ENCODE results near the gene LZTR1. TPM values are rescaled to one million over a fixed set of nuclear protein-coding genes. Genes with fewer than 3 reads are reported as not detected.
A peak's percentile ranks its signal among the peaks of the same experiment; 100 is the strongest.

Gene LZTR1
- total and polyA plus RNA-seq, 11 donors: 18.4 to 41.9 (median 26.6) TPM

- 66 to 74% (median 71%) methylated on average over 15 to 17 of the region's 17 CpGs for WGBS, 4 donors
- ATAC-seq: no peak
- intact Hi-C loops (cut with DNase I): loop anchor here in 3 of 10 donors (10.0 kb wide), 3 partner anchors 75 to 135 kb away; partner anchors contain the start of genes CRKL (in 2 of the 3), PI4KA (in 1 of the 3) and SNAP29 (in 1 of the 3)
- no peaks in the 10 kb centered on the region for H3K27me3 ChIP-seq
- no peak overlapping the region for H3K4me3 ChIP-seq
- H3K4me1 ChIP-seq: no peaks in the 10 kb centered on the region
- no peak overlapping the region for H3K27ac ChIP-seq
- TF ChIP-seq POLR2A (IDR thresholded peaks at IDR 0.05): no peak
- TF ChIP-seq, protein P1, sequence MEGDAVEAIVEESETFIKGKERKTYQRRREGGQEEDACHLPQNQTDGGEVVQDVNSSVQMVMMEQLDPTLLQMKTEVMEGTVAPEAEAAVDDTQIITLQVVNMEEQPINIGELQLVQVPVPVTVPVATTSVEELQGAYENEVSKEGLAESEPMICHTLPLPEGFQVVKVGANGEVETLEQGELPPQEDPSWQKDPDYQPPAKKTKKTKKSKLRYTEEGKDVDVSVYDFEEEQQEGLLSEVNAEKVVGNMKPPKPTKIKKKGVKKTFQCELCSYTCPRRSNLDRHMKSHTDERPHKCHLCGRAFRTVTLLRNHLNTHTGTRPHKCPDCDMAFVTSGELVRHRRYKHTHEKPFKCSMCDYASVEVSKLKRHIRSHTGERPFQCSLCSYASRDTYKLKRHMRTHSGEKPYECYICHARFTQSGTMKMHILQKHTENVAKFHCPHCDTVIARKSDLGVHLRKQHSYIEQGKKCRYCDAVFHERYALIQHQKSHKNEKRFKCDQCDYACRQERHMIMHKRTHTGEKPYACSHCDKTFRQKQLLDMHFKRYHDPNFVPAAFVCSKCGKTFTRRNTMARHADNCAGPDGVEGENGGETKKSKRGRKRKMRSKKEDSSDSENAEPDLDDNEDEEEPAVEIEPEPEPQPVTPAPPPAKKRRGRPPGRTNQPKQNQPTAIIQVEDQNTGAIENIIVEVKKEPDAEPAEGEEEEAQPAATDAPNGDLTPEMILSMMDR (IDR thresholded peaks at IDR 0.05): no peak
- DNase-seq: no peak
- no peaks in the 10 kb centered on the region for H3K9me3 ChIP-seq
- peaks cover 0 to 86% (median 63%) of the 10 kb centered on the region in 9 donors for H3K36me3 ChIP-seq
Measured at GRCh38 chr22:20989323-20990138, 7.4 kb downstream of the LZTR1 start.

DNA sequence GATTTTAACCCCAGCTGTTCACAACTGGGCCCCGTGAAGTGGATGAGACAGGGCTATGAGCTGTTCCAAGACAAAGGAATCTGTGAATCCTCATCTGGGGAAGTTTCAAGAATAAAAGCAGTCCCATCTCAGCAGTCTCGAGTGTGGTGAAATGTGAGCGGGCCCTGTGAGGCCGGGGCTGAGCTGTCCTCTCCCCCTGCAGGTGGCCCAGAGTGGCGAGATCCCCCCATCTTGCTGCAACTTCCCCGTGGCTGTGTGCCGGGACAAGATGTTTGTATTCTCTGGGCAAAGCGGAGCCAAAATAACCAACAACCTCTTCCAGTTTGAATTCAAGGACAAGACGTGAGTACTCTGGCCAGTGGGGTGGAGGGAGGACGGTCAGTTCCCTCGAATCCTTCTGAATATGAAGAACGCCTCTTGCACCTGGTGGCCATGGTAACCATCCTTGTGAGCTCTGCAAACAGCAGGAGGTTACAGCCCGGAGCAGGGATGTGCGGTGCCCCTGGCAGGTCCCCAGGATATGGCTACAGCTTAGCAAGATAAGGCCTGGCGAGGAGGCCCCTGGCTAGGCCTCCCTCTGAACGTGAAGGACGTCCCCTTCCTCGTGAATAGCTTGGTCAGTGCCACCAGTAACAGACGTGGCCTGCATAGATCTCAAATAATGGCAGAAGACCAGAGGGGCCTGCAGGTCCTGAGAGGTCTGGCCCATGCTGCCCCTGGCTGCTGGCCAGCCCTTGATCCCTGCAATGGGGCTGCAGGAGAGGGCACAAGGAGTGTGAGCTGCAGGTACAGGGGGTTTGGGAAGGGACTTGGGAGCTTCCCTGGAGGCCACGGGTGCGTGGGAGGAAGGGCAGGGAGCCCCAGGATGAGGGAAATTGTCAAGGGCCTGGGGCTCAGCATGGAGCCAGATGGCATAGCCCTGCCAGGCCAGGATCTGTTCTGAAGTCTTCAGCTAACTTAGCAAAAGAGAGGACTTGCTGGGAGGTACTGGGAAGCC, 8.4 kb downstream of the LZTR1 start:
- Histone ChIP-seq H3K27ac (no peak overlapping the region), H3K9me3 (no peaks in the 10 kb centered on the region), H3K4me1 (no peaks in the 10 kb centered on the region), H3K27me3 (no peaks in the 10 kb centered on the region), H3K36me3 (peaks cover 0 to 88% (median 68%) of the 10 kb centered on the region in 9 donors), H3K4me3 (no peak overlapping the region)
- intact Hi-C loops (cut with DNase I): loop anchor here in 1 of 10 donors (10.0 kb wide), 1 partner anchor 76 kb away; the partner anchor contains the start of gene CRKL
- no peak for DNase-seq
- WGBS, 4 donors: 76 to 79% (median 79%) methylated on average over 14 to 21 of the region's 21 CpGs
- TF ChIP-seq POLR2A (IDR thresholded peaks at IDR 0.05): no peak
- TF ChIP-seq, protein P1 (IDR thresholded peaks at IDR 0.05): no peak
- no peak for ATAC-seq

DNA sequence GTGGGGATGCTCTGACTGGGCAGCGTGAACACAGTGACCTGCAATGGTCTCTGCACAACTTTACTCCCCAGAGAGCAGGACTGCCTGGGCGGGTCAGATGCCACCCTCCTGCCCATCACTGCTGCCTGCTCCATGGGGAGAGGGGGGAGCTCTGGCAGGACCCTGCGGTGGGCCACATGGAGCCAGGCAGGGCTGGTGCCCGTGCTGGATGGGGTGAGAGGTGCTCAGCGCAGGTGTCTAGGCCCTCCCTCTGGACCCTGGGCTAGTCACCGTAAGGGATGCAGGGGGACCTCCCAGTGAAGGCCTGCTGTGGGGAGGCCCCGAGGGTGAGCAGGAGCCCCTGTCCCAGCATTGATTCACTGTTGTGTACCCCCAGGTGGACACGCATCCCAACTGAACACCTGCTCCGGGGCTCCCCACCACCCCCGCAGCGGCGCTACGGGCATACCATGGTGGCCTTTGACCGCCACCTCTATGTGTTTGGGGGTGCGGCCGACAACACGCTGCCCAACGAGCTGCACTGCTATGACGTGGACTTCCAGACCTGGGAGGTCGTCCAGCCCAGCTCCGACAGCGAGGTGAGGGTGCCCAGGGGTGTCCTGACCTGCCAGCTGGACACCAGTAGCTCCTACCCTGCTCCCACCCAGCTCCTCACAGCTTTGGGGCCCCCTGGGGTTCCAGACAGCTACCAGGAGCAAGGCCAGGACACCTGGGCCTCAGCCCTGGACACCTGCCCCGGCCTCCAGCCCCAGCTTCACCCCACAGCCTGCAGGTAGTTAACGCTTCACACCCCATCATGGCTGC, 9.4 kb downstream of the LZTR1 start:
- no peaks in the 10 kb centered on the region for H3K9me3 ChIP-seq
- no peak for TF ChIP-seq POLR2A (IDR thresholded peaks at IDR 0.05)
- TF ChIP-seq, protein P1 (IDR thresholded peaks at IDR 0.05): no peak
- peak in 1 of 4 donors; percentile 8 for ATAC-seq
- peaks cover 0 to 88% (median 67%) of the 10 kb centered on the region in 9 donors for H3K36me3 ChIP-seq
- DNase-seq: peak in 1 of 5 donors; percentile 4
- no peak overlapping the region for H3K4me3 ChIP-seq
- H3K27me3 ChIP-seq: no peaks in the 10 kb centered on the region
- WGBS, 4 donors: 83 to 95% (median 93%) methylated on average over 4 to 24 of the region's 24 CpGs
- no peak overlapping the region for H3K27ac ChIP-seq
- H3K4me1 ChIP-seq: no peaks in the 10 kb centered on the region
- intact Hi-C loops (cut with DNase I): loop anchor here in 1 of 10 donors (10.0 kb wide), 1 partner anchor 77 kb away; the partner anchor contains the start of gene CRKL

Measured in heart left ventricle (tissue), 16 donors.